HepG2 (cell line): ENCODE measurements around the gene BARX1. TPM values are rescaled to one million over a fixed set of nuclear protein-coding genes. Genes with fewer than 3 reads are reported as not detected.

ENCODE experiments used
- ATAC-seq: fragments of 200-7000 bp; cut with Tn5 transposase; 3 replicates; pipeline ENCODE4 v1.9.1; 2020; ENCODE audit warnings: mild to moderate bottlenecking, moderate library complexity
- BruUV-seq: library from RNA; stranded (reverse); fragments of 400-500 nt; replicated peaks from 2 replicates; lab custom pipeline; 2021; lab: Mats Ljungman, UMichigan
- CTCF ChIA-PET: fragments of 300-600 bp; formaldehyde crosslinking; extraction: SDS; loops from one replicate; lab custom pipeline; 2021; ENCODE audit warnings: low total read pairs, inconsistent platforms, low intra/inter-chr PET ratio; lab: Yijun Ruan, JAX
- POLR2A ChIA-PET: fragments of 350-600 bp; sonication (Branson Sonifier 250); formaldehyde crosslinking; loops from one replicate; lab custom pipeline; 2020; ENCODE audit warnings: antibody characterized with exemption, inconsistent platforms; lab: Yijun Ruan, JAX
- DNase-seq: peaks from one replicate; pipeline ENCODE4 v3.0.0-alpha.2; 2015; ENCODE audit warnings: low spot score
- FAIRE-seq: peaks from 3 replicates; lab custom pipeline; 2011; peaks lifted over from hg19 to GRCh38; lab: Jason Lieb, UNC
- H2AFZ ChIP-seq: one replicate; pipeline ENCODE4 v1.6.1; 2011; ENCODE audit warnings: low read length, inconsistent platforms
- H3K27ac ChIP-seq: fragments of 300-600 bp; 3 replicates; pipeline ENCODE4 v1.8.0; 2011; ENCODE audit warnings: mixed run types, mild to moderate bottlenecking, mixed read lengths, low read length, inconsistent platforms; ENCODE audit not compliant: insufficient read depth; ENCODE audit errors: extremely low read length
- H3K27me3 ChIP-seq, 2 experiments: fragments of 200-600 bp in 1 of 2; 2 replicates in 1 of 2; 3 replicates in 1 of 2; pipeline versions ENCODE4 v1.6.0 to v1.8.0; 2011; ENCODE audit warnings: low read length in 2 of 2, mild to moderate bottlenecking in 2 of 2, moderate library complexity in 2 of 2, inconsistent platforms in 1 of 2; ENCODE audit not compliant: insufficient read depth in 2 of 2, control insufficient read depth in 1 of 2
- H3K36me3 ChIP-seq, 2 experiments: fragments of 200-600 bp in 1 of 2; replicated peaks in 1 of 2; 2 replicates in 1 of 2; 3 replicates in 1 of 2; pipeline versions ENCODE4 v1.5.1 to v1.8.0; 2011; ENCODE audit warnings: low read length in 2 of 2, inconsistent platforms in 1 of 2; ENCODE audit not compliant: insufficient read depth in 2 of 2, control insufficient read depth in 1 of 2
- H3K4me1 ChIP-seq: 2 replicates; pipeline ENCODE4 v1.5.1; 2012; ENCODE audit warnings: low read length, inconsistent platforms; ENCODE audit not compliant: insufficient read depth
- H3K4me2 ChIP-seq: 2 replicates; pipeline ENCODE4 v1.6.0; 2011; ENCODE audit warnings: low read depth, low read length, inconsistent platforms
- H3K4me3 ChIP-seq, 3 experiments: fragments of 200-600 bp in 1 of 3; sonication (generic), shearing (Covaris generic) in 1 of 3; replicated peaks in 1 of 3; 2 replicates each; pipeline ENCODE4 v1.5.1; 2011 to 2016; ENCODE audit warnings: low read length in 3 of 3, inconsistent platforms in 2 of 3, low read depth in 2 of 3, mild to moderate bottlenecking in 2 of 3, control low read depth in 1 of 3, mixed read lengths in 1 of 3; ENCODE audit not compliant: insufficient read depth in 1 of 3
- H3K79me2 ChIP-seq: one replicate; pipeline ENCODE4 v1.6.1; 2011; ENCODE audit warnings: low read length, inconsistent platforms; ENCODE audit not compliant: insufficient read depth
- H3K9ac ChIP-seq: 2 replicates; pipeline ENCODE4 v1.6.0; 2011; ENCODE audit warnings: mild to moderate bottlenecking, low read depth, low read length, inconsistent platforms; ENCODE audit not compliant: insufficient read depth
- H3K9me3 ChIP-seq: 2 replicates; pipeline ENCODE4 v1.5.1; 2012; ENCODE audit warnings: mild to moderate bottlenecking, low read length
- H4K20me1 ChIP-seq: 2 replicates; pipeline ENCODE4 v1.6.0; 2011; ENCODE audit warnings: inconsistent platforms, mild to moderate bottlenecking, low read length, moderate library complexity; ENCODE audit not compliant: insufficient read depth
- ATF7 ChIP-seq, 2 experiments: fragments of 450-650 bp in 1 of 2; sonication (generic) in 1 of 2; formaldehyde crosslinking in 1 of 2; IDR thresholded peaks; 2 replicates each; pipeline versions ENCODE4 v1.4.0 to v1.6.1; 2016 to 2020; ENCODE audit warnings: antibody characterized with exemption in 1 of 2, mild to moderate bottlenecking in 1 of 2, missing genetic modification reagents in 1 of 2
- HDAC2 ChIP-seq: sonication (generic); formaldehyde crosslinking; IDR thresholded peaks from 2 replicates; pipeline ENCODE4 v1.4.0; 2020; ENCODE audit warnings: missing genetic modification reagents
- KDM3A ChIP-seq: IDR thresholded peaks from 2 replicates; pipeline ENCODE4 v1.6.1; 2018; ENCODE audit warnings: low read depth, missing compliant biosample characterization
- NR2F6 ChIP-seq, 2 experiments: IDR thresholded peaks; 2 replicates each; pipeline ENCODE4 v1.6.1; 2016; ENCODE audit warnings: antibody characterized with exemption in 1 of 2, mild to moderate bottlenecking in 1 of 2
- POLR2G ChIP-seq: fragments of 200-400 bp; formaldehyde crosslinking; IDR thresholded peaks from 2 replicates; pipeline ENCODE4 v1.6.1; 2018; ENCODE audit warnings: mild to moderate bottlenecking, low read depth, low read length, moderate library complexity
- SRSF4 ChIP-seq: fragments of 200-400 bp; formaldehyde crosslinking; IDR thresholded peaks from one replicate; pipeline ENCODE4 v1.6.1; 2018; ENCODE audit warnings: mild to moderate bottlenecking, low read depth, low read length, moderate library complexity; ENCODE audit not compliant: poor library complexity, severe bottlenecking
- SUZ12 ChIP-seq: fragments of 150-350 bp; IDR thresholded peaks from 2 replicates; pipeline ENCODE4 v1.6.1; 2014; ENCODE audit warnings: low read depth, low read length
- ZBTB38 ChIP-seq: sonication (generic); formaldehyde crosslinking; IDR thresholded peaks from 2 replicates; pipeline ENCODE4 v1.5.1; 2020; ENCODE audit warnings: mild to moderate bottlenecking, missing genetic modification reagents
- ZBTB7B ChIP-seq: sonication (generic); formaldehyde crosslinking; IDR thresholded peaks from 2 replicates; pipeline ENCODE4 v1.4.0; 2020; ENCODE audit warnings: missing genetic modification reagents
- ZFP90 ChIP-seq: sonication (generic); formaldehyde crosslinking; IDR thresholded peaks from 2 replicates; pipeline ENCODE4 v1.8.0; 2022; ENCODE audit warnings: missing genetic modification reagents, mild to moderate bottlenecking, inconsistent platforms, borderline replicate concordance
- ZNF235 ChIP-seq: sonication (generic); formaldehyde crosslinking; IDR thresholded peaks from 2 replicates; pipeline ENCODE4 v1.8.1; 2023; ENCODE audit warnings: mild to moderate bottlenecking, missing genetic modification reagents, borderline replicate concordance
- ZNF318 ChIP-seq: sonication (generic); formaldehyde crosslinking; IDR thresholded peaks from 2 replicates; pipeline ENCODE4 v1.4.0; 2020; ENCODE audit warnings: mild to moderate bottlenecking, missing genetic modification reagents
- ZNF703 ChIP-seq: sonication (generic); formaldehyde crosslinking; IDR thresholded peaks from 2 replicates; pipeline ENCODE4 v1.5.1; 2020; ENCODE audit warnings: missing genetic modification reagents, mild to moderate bottlenecking, moderate library complexity, borderline replicate concordance
- ZNF841 ChIP-seq: sonication (generic); formaldehyde crosslinking; IDR thresholded peaks from 2 replicates; pipeline ENCODE4 v1.8.1; 2023; ENCODE audit warnings: missing genetic modification reagents, borderline replicate concordance
- WGBS: methylation state at CpG from one replicate; pipeline ENCODE4 v1.1.6; 2017; ENCODE audit warnings: low lambda C conversion rate; 5-methylcytosine and 5-hydroxymethylcytosine counted together
- in situ Hi-C: cut with HindIII; loops from 2 replicates; pipeline ENCODE4 v1.10.0; 2017; ENCODE audit warnings: low pct_unique_long_range_greater_than_20kb; ENCODE audit not compliant: extremely low pct_ligation_motif_present
- intact Hi-C: fragments of 100-400 bp; cut with micrococcal nuclease; formaldehyde crosslinking; loops from one replicate; pipeline ENCODE4 v1.10.0; 2022; ENCODE audit not compliant: unreplicated experiment
- polyA plus RNA-seq, 8 experiments: library from polyadenylated mRNA; depleted of rRNA in 3 of 8; stranded (reverse) in 7 of 8; unstranded in 1 of 8; fragments of >200 nt; fragmentation: Illumina TruSeq in 4 of 8; extraction: Trizol in 4 of 8; gene quantifications; 2 replicates each; pipeline versions ENCODE4 v1.2.1 to v1.2.3, GENCODE V29; 2011 to 2016; ENCODE audit warnings: low read depth in 4 of 8, missing spikeins in 1 of 8, mixed read lengths in 1 of 8; ENCODE audit not compliant: insufficient read depth in 1 of 8
- total RNA-seq, 5 experiments: library from RNA; depleted of rRNA; stranded (reverse); fragments of >200 nt; fragmentation: Illumina TruSeq; extraction: Trizol; gene quantifications; 2 replicates each; pipeline ENCODE4 v1.2.3, GENCODE V29; 2016; ENCODE audit warnings: low read depth in 1 of 5

Gene BARX1
- total and polyA plus RNA-seq, 2 of the 13 experiments (the other 11 are each of a cell fraction or from before 2014, with no cell fraction given): not detected

GRCh38 chr9:93951655-93952118 lies 3.5 kb downstream of the BARX1 start:
- H3K9me3 ChIP-seq: no peaks in the 10 kb centered on the region
- H3K36me3 ChIP-seq: no peaks in the 10 kb centered on the region
- DNase-seq: no peak
- H3K9ac ChIP-seq: no peak overlapping the region
- in situ Hi-C loops (no loop called here), intact Hi-C loops (no loop called here)
- 57% methylated on average over 29 of the region's 39 CpGs for WGBS
- H3K4me3 ChIP-seq: no peak overlapping the region
- no peaks in the 10 kb centered on the region; the same call in 1 of the 2 replicates for H3K4me1 ChIP-seq
- POLR2A ChIA-PET: no interaction called here
- H3K79me2 ChIP-seq: no peaks in the 10 kb centered on the region
- no peak for TF ChIP-seq ATF7 (IDR thresholded peaks at IDR 0.05)
- no peak for TF ChIP-seq ATF7 (CRISPR knock-in tag; IDR thresholded peaks at IDR 0.05)
- no peak for TF ChIP-seq ZNF841 (CRISPR knock-in tag)
- TF ChIP-seq ZNF703 (CRISPR knock-in tag): no peak
- TF ChIP-seq ZNF235 (CRISPR knock-in tag): no peak
- TF ChIP-seq ZBTB38 (CRISPR knock-in tag): no peak
- no peak for TF ChIP-seq ZNF318 (CRISPR knock-in tag)
- no peak for TF ChIP-seq NR2F6 (IDR thresholded peaks at IDR 0.05)
- TF ChIP-seq NR2F6 (CRISPR knock-in tag; IDR thresholded peaks at IDR 0.05): no peak
- TF ChIP-seq ZBTB7B (CRISPR knock-in tag): no peak
- no peak for TF ChIP-seq ZFP90
- no peak for TF ChIP-seq KDM3A (CRISPR knock-in tag)
- no peak for TF ChIP-seq POLR2G
- no peak for TF ChIP-seq SUZ12
- TF ChIP-seq HDAC2 (CRISPR knock-in tag): no peak
- TF ChIP-seq SRSF4: no peak
- no TSS peak for BruUV-seq
- no peak for FAIRE-seq
- no peak overlapping the region for H3K27ac ChIP-seq
- peaks cover 27 to 87% of the 10 kb centered on the region in 2 experiments for H3K27me3 ChIP-seq
- CTCF ChIA-PET: no interaction called here
- H2AFZ ChIP-seq: no peak overlapping the region
- H4K20me1 ChIP-seq: no peaks in the 10 kb centered on the region
- ATAC-seq: no peak
- H3K4me2 ChIP-seq: no peak overlapping the region
